ENCODE data around the gene PLA2G10. TPM values are rescaled to one million over a fixed set of nuclear protein-coding genes. Genes with fewer than 3 reads are reported as not detected.

The PLA2G10 gene
- total RNA-seq, 1 donor from 2014 or later, result not detected

- FAIRE-seq, result no peak
- DNase-seq (ENCODE audit: low spot score in 2 of 2), result no peak
These were observed 65.1 kb downstream of the PLA2G10 start for GRCh38 chr16:14628806-14629611.

GRCh38 chr16:14627078-14627477, 67.0 kb downstream of the PLA2G10 start:
- FAIRE-seq (no peak), DNase-seq (ENCODE audit: low spot score in 2 of 2) (no peak)

Small RNA genes within 50 kb of the gene (small RNA-seq; reads per million reads assigned to genes)
- not detected for gene RNU7-125P

Other genes with a start within 250 kb of the PLA2G10 start
- gene PARN, start 64.0 kb downstream of the PLA2G10 start, total RNA-seq, result 30.2 TPM
- gene BFAR, start 61.4 kb downstream of the PLA2G10 start, total RNA-seq, result 58.3 TPM
- 0.41 TPM for gene NPIPA3, start 9.1 kb upstream of the PLA2G10 start, total RNA-seq
- gene NPIPA2, start 48.2 kb upstream of the PLA2G10 start, total RNA-seq, result 0.41 TPM
- gene NOMO1, start 139.4 kb upstream of the PLA2G10 start, total RNA-seq, result 57.1 TPM
- 48.9 TPM for gene NPIPA1, start 243.1 kb upstream of the PLA2G10 start, total RNA-seq

Measured in frontal cortex (tissue), 4 donors.